ENCODE measurements around the gene PPP1R18. TPM values are rescaled to one million over a fixed set of nuclear protein-coding genes. Genes with fewer than 3 reads are reported as not detected.

Gene PPP1R18
- total and polyA plus RNA-seq, 9 of the 15 experiments (the other 6 are each of a cell fraction or from before 2014, with no cell fraction given): 12.0 to 99.2 (median 42.6) TPM

DNA sequence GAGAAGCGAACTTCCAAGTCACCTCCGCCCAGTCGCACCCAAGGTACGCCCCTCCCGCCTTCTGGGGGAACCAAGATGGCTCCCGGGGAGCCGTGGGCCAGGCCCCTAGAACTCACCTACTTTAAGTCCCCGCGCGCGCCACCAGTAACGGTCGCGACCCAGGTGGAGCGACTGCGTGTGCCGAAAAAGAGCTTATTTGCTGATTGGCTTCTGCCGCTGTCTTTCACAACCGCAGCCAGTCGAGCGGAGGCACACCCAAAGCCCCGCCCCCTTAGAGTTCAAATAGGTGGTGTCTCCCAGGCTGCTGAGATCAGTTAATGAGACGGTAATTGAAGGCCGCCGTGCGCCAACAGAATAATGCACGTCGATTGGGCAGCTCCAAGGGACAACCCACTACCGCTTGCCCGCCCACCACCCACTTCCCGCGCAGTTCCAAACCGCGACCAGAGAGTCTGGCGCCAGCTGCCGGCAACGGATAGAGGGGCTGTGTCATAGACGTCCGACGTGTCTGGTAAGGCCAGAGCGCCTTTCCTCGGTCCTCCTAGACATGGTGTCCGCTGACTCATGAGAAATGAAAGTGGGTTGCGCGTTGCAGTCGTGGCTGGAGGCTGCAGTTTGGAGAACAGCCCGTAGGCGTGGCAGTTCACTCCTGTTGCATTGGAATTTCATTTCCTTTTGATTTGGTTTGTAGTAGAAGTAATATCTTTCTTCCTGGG lies 30.8 kb upstream of the PPP1R18 start, which contains the start of gene MDC1 (continued):
- TF ChIP-seq ZNF324 (CRISPR knock-in tag; IDR thresholded peaks at IDR 0.05): 0 out of 2 replicates have a peak, but pooled peaks have one; percentile 35
- peak; percentile 61 for TF ChIP-seq CBFA2T3 (IDR thresholded peaks at IDR 0.05)
- peak; percentile 99 for TF ChIP-seq NFRKB (IDR thresholded peaks at IDR 0.05; ENCODE audit: low read depth)
- TF ChIP-seq, protein P1, sequence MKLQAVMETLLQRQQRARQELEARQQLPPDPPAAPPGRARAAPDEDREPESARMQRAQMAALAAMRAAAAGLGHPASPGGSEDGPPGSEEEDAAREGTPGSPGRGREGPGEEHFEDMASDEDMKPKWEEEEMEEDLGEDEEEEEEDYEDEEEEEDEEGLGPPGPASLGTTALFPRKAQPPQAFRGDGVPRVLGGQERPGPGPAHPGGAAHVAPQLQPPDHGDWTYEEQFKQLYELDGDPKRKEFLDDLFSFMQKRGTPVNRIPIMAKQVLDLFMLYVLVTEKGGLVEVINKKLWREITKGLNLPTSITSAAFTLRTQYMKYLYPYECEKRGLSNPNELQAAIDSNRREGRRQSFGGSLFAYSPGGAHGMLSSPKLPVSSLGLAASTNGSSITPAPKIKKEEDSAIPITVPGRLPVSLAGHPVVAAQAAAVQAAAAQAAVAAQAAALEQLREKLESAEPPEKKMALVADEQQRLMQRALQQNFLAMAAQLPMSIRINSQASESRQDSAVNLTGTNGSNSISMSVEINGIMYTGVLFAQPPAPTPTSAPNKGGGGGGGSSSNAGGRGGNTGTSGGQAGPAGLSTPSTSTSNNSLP (IDR thresholded peaks at IDR 0.05; ENCODE audit: borderline replicate concordance, low read depth, low read length): 0 out of 2 replicates have a peak, but pooled peaks have one; percentile 52
- peak; percentile 87 to 96 for TF ChIP-seq TRIM24 (IDR thresholded peaks at IDR 0.05)
- TF ChIP-seq RBBP5 (IDR thresholded peaks at IDR 0.05; ENCODE audit: borderline replicate concordance, insufficient read depth, low read length, poor library complexity, severe bottlenecking): peak; percentile 71
- peak; percentile 86 for TF ChIP-seq POLR2AphosphoS5 (IDR thresholded peaks at IDR 0.05; ENCODE audit: control insufficient read depth, insufficient read depth, low read depth, low read length)
- TF ChIP-seq BCOR (IDR thresholded peaks at IDR 0.05): peak; percentile 9; the same call in 1 of the 2 replicates
- no peak for TF ChIP-seq STAG1 (CRISPR knock-in tag; IDR thresholded peaks at IDR 0.05; ENCODE audit: borderline replicate concordance)
- peak; percentile 33; the same call in 1 of the 2 replicates for TF ChIP-seq TOE1 (IDR thresholded peaks at IDR 0.05; ENCODE audit: borderline replicate concordance)
- peak; percentile 81 for TF ChIP-seq TOE1 (CRISPR knock-in tag; IDR thresholded peaks at IDR 0.05; ENCODE audit: borderline replicate concordance, low read depth)
- no peak for TF ChIP-seq RBM14 (IDR thresholded peaks at IDR 0.05; ENCODE audit: borderline replicate concordance, insufficient read depth, low read depth, low read length)
- TF ChIP-seq POLR2A (conservative IDR thresholded peaks at IDR 0.05): peak; percentile 91
- TF ChIP-seq CEBPG (CRISPR knock-in tag; IDR thresholded peaks at IDR 0.05): peak; percentile 84
- peak in 1 of 2 experiments; percentile 55; a peak in 1 of 4 replicates for TF ChIP-seq CEBPG (tag; conservative IDR thresholded peaks at IDR 0.05 in 1 of 2, IDR thresholded peaks at IDR 0.05 in 1 of 2)
- peak; percentile 86 to 94; a peak in 3 of 4 replicates for TF ChIP-seq TBL1XR1 (IDR thresholded peaks at IDR 0.05; ENCODE audit: low read length in 2 of 2)
- no peak for TF ChIP-seq SRSF7 (optimal IDR thresholded peaks at IDR 0.05; ENCODE audit: low read depth, low read length)
- no peak for TF ChIP-seq SMC3 (conservative IDR thresholded peaks at IDR 0.05; ENCODE audit: insufficient read depth, low read depth, low read length)
- peak; percentile 95 for TF ChIP-seq MTA3 (IDR thresholded peaks at IDR 0.05; ENCODE audit: borderline replicate concordance)
- TF ChIP-seq, protein P2, sequence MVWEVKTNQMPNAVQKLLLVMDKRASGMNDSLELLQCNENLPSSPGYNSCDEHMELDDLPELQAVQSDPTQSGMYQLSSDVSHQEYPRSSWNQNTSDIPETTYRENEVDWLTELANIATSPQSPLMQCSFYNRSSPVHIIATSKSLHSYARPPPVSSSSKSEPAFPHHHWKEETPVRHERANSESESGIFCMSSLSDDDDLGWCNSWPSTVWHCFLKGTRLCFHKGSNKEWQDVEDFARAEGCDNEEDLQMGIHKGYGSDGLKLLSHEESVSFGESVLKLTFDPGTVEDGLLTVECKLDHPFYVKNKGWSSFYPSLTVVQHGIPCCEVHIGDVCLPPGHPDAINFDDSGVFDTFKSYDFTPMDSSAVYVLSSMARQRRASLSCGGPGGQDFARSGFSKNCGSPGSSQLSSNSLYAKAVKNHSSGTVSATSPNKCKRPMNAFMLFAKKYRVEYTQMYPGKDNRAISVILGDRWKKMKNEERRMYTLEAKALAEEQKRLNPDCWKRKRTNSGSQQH (CRISPR knock-in tag; IDR thresholded peaks at IDR 0.05): no peak
- TF ChIP-seq, protein P3, sequence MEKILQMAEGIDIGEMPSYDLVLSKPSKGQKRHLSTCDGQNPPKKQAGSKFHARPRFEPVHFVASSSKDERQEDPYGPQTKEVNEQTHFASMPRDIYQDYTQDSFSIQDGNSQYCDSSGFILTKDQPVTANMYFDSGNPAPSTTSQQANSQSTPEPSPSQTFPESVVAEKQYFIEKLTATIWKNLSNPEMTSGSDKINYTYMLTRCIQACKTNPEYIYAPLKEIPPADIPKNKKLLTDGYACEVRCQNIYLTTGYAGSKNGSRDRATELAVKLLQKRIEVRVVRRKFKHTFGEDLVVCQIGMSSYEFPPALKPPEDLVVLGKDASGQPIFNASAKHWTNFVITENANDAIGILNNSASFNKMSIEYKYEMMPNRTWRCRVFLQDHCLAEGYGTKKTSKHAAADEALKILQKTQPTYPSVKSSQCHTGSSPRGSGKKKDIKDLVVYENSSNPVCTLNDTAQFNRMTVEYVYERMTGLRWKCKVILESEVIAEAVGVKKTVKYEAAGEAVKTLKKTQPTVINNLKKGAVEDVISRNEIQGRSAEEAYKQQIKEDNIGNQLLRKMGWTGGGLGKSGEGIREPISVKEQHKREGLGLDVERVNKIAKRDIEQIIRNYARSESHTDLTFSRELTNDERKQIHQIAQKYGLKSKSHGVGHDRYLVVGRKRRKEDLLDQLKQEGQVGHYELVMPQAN (IDR thresholded peaks at IDR 0.05; ENCODE audit: borderline replicate concordance): peak; percentile 11; the same call in 1 of the 2 replicates
- no peak for TF ChIP-seq RBM17 (IDR thresholded peaks at IDR 0.05; ENCODE audit: borderline replicate concordance, low read depth, low read length)
